SK-N-SH (cell line): ENCODE data around the gene MKX. TPM values are rescaled to one million over a fixed set of nuclear protein-coding genes. Genes with fewer than 3 reads are reported as not detected.

Experiments used
- CTCF ChIA-PET: fragments of 300-600, 350-600 bp; formaldehyde crosslinking; extraction: SDS; loops from one replicate; lab custom pipeline; 2021; lab: Yijun Ruan, JAX
- POLR2A ChIA-PET: fragments of 350-600 bp; sonication (Branson Sonifier 250); formaldehyde crosslinking; extraction: SDS; loops from one replicate; lab custom pipeline; 2020; ENCODE audit warnings: antibody characterized with exemption, inconsistent platforms; lab: Yijun Ruan, JAX
- DNase-seq: peaks from one replicate; pipeline ENCODE4 v3.0.0; 2012
- H2AFZ ChIP-seq: fragments of 200-600 bp; sonication (generic); 2 replicates; pipeline ENCODE4 v1.8.1; 2016; ENCODE audit warnings: antibody characterized with exemption, mild to moderate bottlenecking, low read depth
- H3F3A ChIP-seq: fragments of 200-600 bp; sonication (generic); replicated peaks from 2 replicates; pipeline ENCODE3; 2016; ENCODE audit warnings: antibody characterized with exemption, mild to moderate bottlenecking; ENCODE audit not compliant: insufficient read depth
- H3K27ac ChIP-seq, 2 experiments: fragments of 200-500 bp in 1 of 2; fragments of 200-600 bp in 1 of 2; sonication (Bioruptor generic) in 1 of 2; sonication (generic), shearing (Covaris generic) in 1 of 2; 2 replicates each; pipeline versions ENCODE4 v1.5.1 to v1.6.1; 2014 to 2016; ENCODE audit warnings: low read depth in 2 of 2, inconsistent platforms in 1 of 2, low read length in 1 of 2, mild to moderate bottlenecking in 1 of 2, mixed read lengths in 1 of 2
- H3K27me3 ChIP-seq: fragments of 200-600 bp; sonication (generic), shearing (Covaris generic); 2 replicates; pipeline ENCODE4 v1.6.1; 2016; ENCODE audit warnings: mixed run types; ENCODE audit not compliant: insufficient read depth
- H3K36me3 ChIP-seq, 2 experiments: fragments of 200-500 bp in 1 of 2; fragments of 200-600 bp in 1 of 2; sonication (Bioruptor generic) in 1 of 2; sonication (generic) in 1 of 2; replicated peaks in 1 of 2; 2 replicates each; pipeline versions ENCODE3 to v1.5.1; 2014 to 2016; ENCODE audit warnings: low read length in 1 of 2, mild to moderate bottlenecking in 1 of 2; ENCODE audit not compliant: insufficient read depth in 2 of 2, control insufficient read depth in 1 of 2
- H3K4me1 ChIP-seq, 2 experiments: fragments of 200-500 bp in 1 of 2; fragments of 200-600 bp in 1 of 2; sonication (Bioruptor generic) in 1 of 2; sonication (generic), shearing (Covaris generic) in 1 of 2; 2 replicates each; pipeline versions ENCODE4 v1.5.1 to v1.6.1; 2014 to 2016; ENCODE audit warnings: low read depth in 1 of 2, low read length in 1 of 2, mixed run types in 1 of 2; ENCODE audit not compliant: insufficient read depth in 2 of 2, control insufficient read depth in 1 of 2
- H3K4me2 ChIP-seq: fragments of 200-600 bp; sonication (generic), shearing (Covaris generic); 2 replicates; pipeline ENCODE4 v1.6.1; 2017; ENCODE audit warnings: mixed run types
- H3K4me3 ChIP-seq, 2 experiments: fragments of 200-500 bp in 1 of 2; fragments of 200-600 bp in 1 of 2; sonication (Bioruptor generic) in 1 of 2; sonication (generic), shearing (Covaris generic) in 1 of 2; 2 replicates each; pipeline versions ENCODE4 v1.5.1 to v1.8.1; 2014 to 2016; ENCODE audit warnings: low read depth in 2 of 2, inconsistent platforms in 1 of 2, low read length in 1 of 2, mild to moderate bottlenecking in 1 of 2, mixed read lengths in 1 of 2, moderate library complexity in 1 of 2
- H3K79me2 ChIP-seq: fragments of 200-600 bp; sonication (generic); 2 replicates; pipeline ENCODE4 v1.8.1; 2017; ENCODE audit warnings: mild to moderate bottlenecking; ENCODE audit not compliant: insufficient read depth
- H3K9ac ChIP-seq: fragments of 200-600 bp; sonication (generic); 2 replicates; pipeline ENCODE4 v1.6.1; 2017; ENCODE audit warnings: mixed run types
- H3K9me2 ChIP-seq: fragments of 200-600 bp; sonication (generic); 2 replicates; pipeline ENCODE4 v1.6.1; 2017; ENCODE audit warnings: mixed run types
- H3K9me3 ChIP-seq: fragments of 200-600 bp; sonication (generic); 2 replicates; pipeline ENCODE4 v1.6.1; 2017; ENCODE audit warnings: mixed run types, mild to moderate bottlenecking, moderate library complexity
- H4K20me1 ChIP-seq: fragments of 200-600 bp; sonication (generic); 2 replicates; pipeline ENCODE4 v1.6.1; 2017; ENCODE audit warnings: mild to moderate bottlenecking, mixed run types; ENCODE audit not compliant: insufficient read depth
- CTCF ChIP-seq: fragments of 200-600 bp; sonication (generic); IDR thresholded peaks from 2 replicates; pipeline ENCODE4 v1.6.1; 2017; ENCODE audit warnings: antibody characterized with exemption, mild to moderate bottlenecking, moderate library complexity
- EZH2phosphoT487 ChIP-seq: fragments of 200-600 bp; sonication (generic); IDR thresholded peaks from 2 replicates; pipeline ENCODE4 v1.6.1; 2017; ENCODE audit warnings: low read depth, mixed run types, mild to moderate bottlenecking, antibody characterized with exemption, moderate library complexity, borderline replicate concordance
- FOSL2 ChIP-seq: IDR thresholded peaks from 2 replicates; pipeline ENCODE4 v1.4.0; 2012; ENCODE audit warnings: low read depth, mild to moderate bottlenecking, moderate library complexity, borderline replicate concordance
- GABPA ChIP-seq: IDR thresholded peaks from 2 replicates; pipeline ENCODE4 v1.4.0; 2012; ENCODE audit warnings: low read depth, mild to moderate bottlenecking
- GATA2 ChIP-seq: sonication (generic); formaldehyde crosslinking; IDR thresholded peaks from 2 replicates; pipeline ENCODE4 v1.5.0; 2020; ENCODE audit warnings: mild to moderate bottlenecking, missing genetic modification reagents
- IRF3 ChIP-seq: fragments of 150-350 bp; IDR thresholded peaks from 2 replicates; pipeline ENCODE4 v1.6.1; 2016; ENCODE audit warnings: mild to moderate bottlenecking, low read depth, low read length
- MEF2A ChIP-seq: IDR thresholded peaks from 2 replicates; pipeline ENCODE4 v1.4.0; 2012; ENCODE audit warnings: low read depth, borderline replicate concordance
- NFIC ChIP-seq: IDR thresholded peaks from 2 replicates; pipeline ENCODE4 v1.4.0; 2012; ENCODE audit warnings: borderline replicate concordance
- NRF1 ChIP-seq: IDR thresholded peaks from 2 replicates; pipeline ENCODE4 v1.6.1; 2012; ENCODE audit warnings: low read depth, mild to moderate bottlenecking, low read length
- PBX3 ChIP-seq: IDR thresholded peaks from 2 replicates; pipeline ENCODE4; 2012
- POLR2AphosphoS5 ChIP-seq: IDR thresholded peaks from 2 replicates; pipeline ENCODE4 v1.6.1; 2012; ENCODE audit warnings: low read depth, low read length
- RFX5 ChIP-seq: IDR thresholded peaks from 2 replicates; pipeline ENCODE4 v1.6.1; 2012; ENCODE audit warnings: mild to moderate bottlenecking, improper control_type of control experiment, low read length
- SMC3 ChIP-seq: IDR thresholded peaks from 2 replicates; pipeline ENCODE4 v1.6.1; 2012; ENCODE audit warnings: low read depth, low read length, improper control_type of control experiment
- TEAD4 ChIP-seq: IDR thresholded peaks from 2 replicates; pipeline ENCODE4 v1.4.0; 2012; ENCODE audit warnings: mild to moderate bottlenecking, borderline replicate concordance; ENCODE audit not compliant: insufficient read depth
- USF1 ChIP-seq: IDR thresholded peaks from 2 replicates; pipeline ENCODE4 v1.4.0; 2012; ENCODE audit warnings: low read depth, borderline replicate concordance
- USF2 ChIP-seq: fragments of 150-350 bp; IDR thresholded peaks from 2 replicates; pipeline ENCODE4 v1.6.1; 2017; ENCODE audit warnings: antibody characterized with exemption, low read length, low read depth, borderline replicate concordance
- YY1 ChIP-seq: IDR thresholded peaks from 2 replicates; pipeline ENCODE4 v1.4.0; 2012; ENCODE audit warnings: low read depth, mild to moderate bottlenecking
- WGBS: methylation state at CpG from one replicate; pipeline ENCODE4 v1.1.6; 2017; ENCODE audit warnings: low lambda C conversion rate; 5-methylcytosine and 5-hydroxymethylcytosine counted together
- polyA plus RNA-seq, 3 experiments: library from polyadenylated mRNA; depleted of rRNA; stranded (reverse); fragments of >200 nt; gene quantifications; 2 replicates each; pipeline ENCODE4 v1.2.3, GENCODE V29; 2012

MKX gene
- polyA plus RNA-seq, 1 of the 3 experiments (the other 2 are of a cell fraction): not detected

GRCh38 chr10:27687743-27688142 lies 57.9 kb downstream of the MKX start:
- ChIA-PET POLR2A (no interaction called here), CTCF (no interaction called here)
- TF ChIP-seq TEAD4 (no peak), MEF2A (no peak), YY1 (no peak), RFX5 (no peak), GABPA (no peak)
- TF ChIP-seq, all 33 proteins: peak for 0
- H3K27ac ChIP-seq: no peak overlapping the region
- no peaks in the 10 kb centered on the region for H3K9me2 ChIP-seq
- H3K9ac ChIP-seq: no peak overlapping the region
- under 1% methylated on average over 6 of the region's 6 CpGs for WGBS
- no peaks in the 10 kb centered on the region for H3K36me3 ChIP-seq
- H2AFZ ChIP-seq: no peak overlapping the region
- no peaks in the 10 kb centered on the region for H3K9me3 ChIP-seq
- H4K20me1 ChIP-seq: no peaks in the 10 kb centered on the region
- DNase-seq: no peak
- H3K79me2 ChIP-seq: no peaks in the 10 kb centered on the region
- H3K27me3 ChIP-seq: peaks cover 24% of the 10 kb centered on the region
- no peak overlapping the region; a peak in 1 of 4 replicates for H3K4me3 ChIP-seq
- H3K4me1 ChIP-seq: no peaks in the 10 kb centered on the region
- peak overlapping the region; percentile 55 for H3K4me2 ChIP-seq
- H3F3A ChIP-seq: no peaks in the 10 kb centered on the region

- peak overlapping the region; percentile 55 for H3K4me2 ChIP-seq
- no peaks in the 10 kb centered on the region for H4K20me1 ChIP-seq
- no peak overlapping the region for H3K9ac ChIP-seq
- peaks cover 24% of the 10 kb centered on the region for H3K27me3 ChIP-seq
- H3K4me1 ChIP-seq: no peaks in the 10 kb centered on the region
- no peaks in the 10 kb centered on the region for H3K9me3 ChIP-seq
- peak overlapping the region in 1 of 2 experiments; percentile 43; a peak in 1 of 4 replicates for H3K4me3 ChIP-seq
- CTCF ChIA-PET: no interaction called here
- 0% methylated on average over 6 of the region's 6 CpGs for WGBS
- H3K79me2 ChIP-seq: no peaks in the 10 kb centered on the region
- H3K27ac ChIP-seq: no peak overlapping the region
- TF ChIP-seq EZH2phosphoT487 (no peak), SMC3 (no peak), CTCF (no peak), FOSL2 (no peak), GABPA (no peak), NRF1 (no peak), POLR2AphosphoS5 (no peak), NFIC (no peak), USF1 (no peak), PBX3 (no peak), MEF2A (no peak), GATA2 (CRISPR knock-in tag) (no peak), USF2 (no peak), IRF3 (no peak)
- POLR2A ChIA-PET: no interaction called here
- DNase-seq: no peak
- H3K9me2 ChIP-seq: no peaks in the 10 kb centered on the region
- H2AFZ ChIP-seq: no peak overlapping the region
- no peaks in the 10 kb centered on the region for H3K36me3 ChIP-seq
- H3F3A ChIP-seq: no peaks in the 10 kb centered on the region
Measured at GRCh38 chr10:27687326-27687725, 58.3 kb downstream of the MKX start.
